Fibroblast of villous mesenchyme (primary cell): Measurements from ENCODE around the gene SYPL1. TPM values are rescaled to one million over a fixed set of nuclear protein-coding genes. Genes with fewer than 3 reads are reported as not detected.

Source experiments
- DNase-seq: peaks from one replicate; pipeline ENCODE4 v3.0.0-alpha.2; 2010; ENCODE audit warnings: low read depth
- H3K4me3 ChIP-seq: 2 replicates; pipeline ENCODE4 v1.5.1; 2011; ENCODE audit warnings: low read depth, mild to moderate bottlenecking, low read length
- total RNA-seq: library from RNA; depleted of rRNA; stranded (reverse); fragments of >200 nt; gene quantifications from 2 replicates; pipeline ENCODE4 v1.2.3, GENCODE V29; 2012
- TF ChIP-seq, protein P1 (sequence below): IDR thresholded peaks from 2 replicates; pipeline ENCODE4 v1.5.1; 2012; ENCODE audit warnings: low read depth, mild to moderate bottlenecking, low read length; ENCODE audit not compliant: insufficient read depth

SYPL1 gene
- total RNA-seq, 1 donor: 55.3 TPM

DNA sequence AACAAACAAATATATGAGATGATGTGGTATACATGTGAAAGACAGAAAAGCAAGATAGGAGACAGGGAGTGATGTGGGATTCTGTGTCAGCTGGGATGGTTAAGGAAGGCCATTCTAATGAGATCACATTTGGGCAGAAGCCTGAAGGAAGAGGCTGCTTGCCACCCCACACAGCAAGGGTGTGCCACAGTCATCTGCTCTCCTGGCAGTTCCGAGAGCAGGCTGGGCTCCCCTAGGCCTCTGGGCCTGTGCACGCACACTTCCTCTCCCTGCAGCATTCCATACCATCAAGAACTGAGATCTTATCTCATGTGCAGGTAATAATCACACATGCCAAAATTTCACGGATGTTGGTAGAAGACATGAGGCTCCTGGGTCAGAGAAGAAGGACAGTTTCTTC is 43.1 kb downstream of the SYPL1 start:
- TF ChIP-seq, protein P1, sequence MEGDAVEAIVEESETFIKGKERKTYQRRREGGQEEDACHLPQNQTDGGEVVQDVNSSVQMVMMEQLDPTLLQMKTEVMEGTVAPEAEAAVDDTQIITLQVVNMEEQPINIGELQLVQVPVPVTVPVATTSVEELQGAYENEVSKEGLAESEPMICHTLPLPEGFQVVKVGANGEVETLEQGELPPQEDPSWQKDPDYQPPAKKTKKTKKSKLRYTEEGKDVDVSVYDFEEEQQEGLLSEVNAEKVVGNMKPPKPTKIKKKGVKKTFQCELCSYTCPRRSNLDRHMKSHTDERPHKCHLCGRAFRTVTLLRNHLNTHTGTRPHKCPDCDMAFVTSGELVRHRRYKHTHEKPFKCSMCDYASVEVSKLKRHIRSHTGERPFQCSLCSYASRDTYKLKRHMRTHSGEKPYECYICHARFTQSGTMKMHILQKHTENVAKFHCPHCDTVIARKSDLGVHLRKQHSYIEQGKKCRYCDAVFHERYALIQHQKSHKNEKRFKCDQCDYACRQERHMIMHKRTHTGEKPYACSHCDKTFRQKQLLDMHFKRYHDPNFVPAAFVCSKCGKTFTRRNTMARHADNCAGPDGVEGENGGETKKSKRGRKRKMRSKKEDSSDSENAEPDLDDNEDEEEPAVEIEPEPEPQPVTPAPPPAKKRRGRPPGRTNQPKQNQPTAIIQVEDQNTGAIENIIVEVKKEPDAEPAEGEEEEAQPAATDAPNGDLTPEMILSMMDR: no peak
- H3K4me3 ChIP-seq: no peak overlapping the region
- DNase-seq: no peak

DNA sequence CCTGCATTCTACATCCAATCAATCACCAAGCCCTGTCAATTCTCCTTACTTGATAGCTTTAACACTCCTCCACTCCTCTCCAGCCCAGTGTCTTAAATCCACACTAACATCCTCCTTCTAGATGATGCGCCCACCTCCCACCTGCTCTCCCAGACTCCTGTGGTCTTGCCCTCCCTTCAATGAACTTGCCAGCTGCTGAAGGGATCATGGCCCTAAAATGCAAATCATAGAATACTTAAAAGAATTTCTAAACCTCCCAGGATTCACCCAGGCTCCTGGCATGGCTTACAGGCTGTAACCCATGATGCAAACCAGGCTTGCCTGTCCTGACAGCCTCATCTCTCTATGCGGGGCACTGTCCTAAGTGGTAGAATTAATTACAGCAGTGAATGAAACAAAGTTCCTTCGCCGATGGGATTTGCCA is 43.6 kb downstream of the SYPL1 start:
- no peak overlapping the region for H3K4me3 ChIP-seq
- no peak for DNase-seq
- TF ChIP-seq, protein P1: no peak

DNA sequence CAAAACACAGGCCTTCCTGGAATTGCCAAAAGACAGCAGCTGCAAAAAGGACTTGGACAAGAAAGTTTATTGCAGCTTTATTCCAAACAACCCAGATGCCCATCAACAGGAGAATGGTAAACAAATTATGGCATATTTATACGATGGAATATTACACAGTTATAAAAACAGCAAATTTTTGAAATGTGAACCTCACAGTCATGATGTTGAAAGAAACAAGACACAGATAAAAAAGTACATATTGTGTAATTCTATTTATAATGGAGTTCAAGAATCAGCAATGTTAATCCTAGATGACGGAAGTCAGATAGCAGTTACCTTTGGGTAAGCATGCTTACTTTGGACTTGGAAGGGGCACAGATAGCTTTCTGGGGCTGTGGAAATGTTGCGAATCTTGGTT is 44.4 kb downstream of the SYPL1 start:
- TF ChIP-seq, protein P1: no peak
- DNase-seq: no peak

DNA sequence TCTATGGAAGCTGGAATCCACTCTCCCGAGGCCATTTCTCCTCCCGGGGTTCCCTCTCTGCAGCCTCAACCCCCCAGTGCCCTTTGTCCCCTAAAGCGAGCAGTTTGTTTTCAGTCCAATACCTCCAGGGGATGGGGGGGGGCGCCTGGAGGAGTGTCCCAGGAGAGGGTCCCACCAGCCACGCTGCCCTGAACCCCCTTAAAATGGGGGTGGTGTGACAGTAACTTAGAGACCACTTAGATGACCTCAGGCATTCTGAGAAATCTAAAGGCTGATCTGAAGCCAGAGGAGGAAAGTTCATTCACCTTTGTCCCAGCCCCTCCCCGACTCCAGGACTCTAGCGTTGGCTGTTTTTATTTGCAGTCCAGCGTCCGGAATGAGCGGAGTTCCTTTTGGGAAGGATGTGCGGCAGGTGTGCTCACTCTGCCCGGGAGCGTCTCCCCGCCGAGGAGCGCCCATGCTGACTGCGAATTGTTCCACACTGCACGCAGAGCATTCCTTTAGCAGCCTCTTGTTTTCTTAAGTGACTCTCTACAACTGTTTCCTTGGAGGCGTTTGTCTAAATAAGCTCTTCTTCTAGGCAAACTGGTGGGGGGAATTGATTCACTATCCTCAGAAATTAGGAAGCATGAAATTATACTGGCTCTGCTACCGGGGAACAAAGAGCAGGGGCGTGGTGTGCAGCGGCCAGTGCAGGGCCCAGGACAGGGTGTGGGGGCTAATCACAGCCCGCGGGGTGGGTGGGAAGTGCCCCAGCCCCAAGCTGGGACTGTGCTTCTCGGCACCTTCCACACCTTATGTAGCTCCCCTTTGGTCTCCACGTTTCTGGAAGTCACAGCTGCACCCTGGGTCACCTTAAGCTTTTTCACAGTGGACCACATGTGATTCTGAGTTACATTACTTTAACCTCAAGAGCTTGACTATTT is 46.3 kb downstream of the SYPL1 start:
- TF ChIP-seq, protein P1: no peak
- peak overlapping the region; percentile 2 for H3K4me3 ChIP-seq
- DNase-seq: no peak

More for the DNA sequence above, 44.4 kb downstream of the SYPL1 start:
- no peak overlapping the region for H3K4me3 ChIP-seq

DNA sequence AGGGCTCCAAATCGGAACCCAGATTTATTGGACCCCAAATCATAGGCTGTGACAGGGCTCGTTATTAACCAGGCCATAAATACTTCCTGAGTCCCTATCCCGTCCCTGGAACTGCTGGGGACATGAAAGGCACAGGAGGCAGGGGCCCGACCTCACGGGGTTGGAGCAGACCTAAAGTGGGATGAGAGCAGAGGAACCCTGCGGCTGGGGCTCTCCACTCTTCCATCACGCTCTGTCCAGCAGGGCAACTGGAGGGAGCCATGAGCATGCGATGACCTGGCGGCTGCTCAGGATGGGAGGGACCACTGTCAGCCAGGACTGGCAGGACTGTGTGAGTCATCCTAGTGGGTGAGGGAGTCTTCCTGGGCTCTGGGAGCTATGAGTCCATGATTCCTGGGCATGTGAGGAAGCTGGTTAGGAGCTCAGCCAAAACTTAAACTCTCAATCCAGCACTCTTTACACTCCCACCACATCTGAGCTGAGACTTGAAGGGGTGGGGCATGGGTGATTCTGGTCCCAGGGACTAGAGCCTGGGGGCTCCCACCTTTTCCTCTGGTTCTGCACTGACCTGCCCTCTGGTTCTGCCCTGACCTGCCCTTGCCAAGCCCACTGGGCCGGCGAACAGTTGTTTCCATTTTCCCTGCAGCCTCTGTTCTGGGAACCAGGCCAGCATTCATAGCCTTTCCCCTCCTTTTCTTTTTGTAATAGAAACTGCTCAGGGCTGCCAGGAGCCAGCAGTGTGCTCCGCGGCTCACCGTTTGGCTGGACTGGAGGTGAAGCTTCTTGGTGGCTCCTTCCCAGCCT is 47.1 kb downstream of the SYPL1 start:
- peak; percentile 83 for DNase-seq
- TF ChIP-seq, protein P1: no peak
- H3K4me3 ChIP-seq: peak overlapping the region; percentile 2

DNA sequence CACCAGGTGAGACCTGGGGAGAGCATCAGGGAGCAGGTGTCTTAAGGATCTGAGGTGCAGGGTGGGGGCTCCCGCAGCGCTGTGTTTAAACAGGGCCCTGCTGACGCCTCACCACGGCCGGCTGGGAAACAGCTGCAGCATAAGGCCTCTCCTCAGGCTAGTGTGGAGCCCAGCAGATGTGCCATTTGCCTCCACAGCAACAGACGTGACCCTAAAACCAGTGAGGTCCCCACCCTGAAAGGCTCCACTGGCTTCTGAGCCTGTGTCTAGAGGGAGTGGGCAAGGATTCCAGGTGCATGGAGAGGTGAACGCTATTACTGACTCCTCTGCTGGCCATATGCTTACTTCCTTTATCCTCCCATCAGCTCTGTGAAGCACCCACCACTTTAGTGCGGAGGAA is 47.8 kb downstream of the SYPL1 start:
- H3K4me3 ChIP-seq: no peak overlapping the region
- DNase-seq: no peak
- TF ChIP-seq, protein P1: no peak
